Measurements from ENCODE around the gene GMCL1. TPM values are rescaled to one million over a fixed set of nuclear protein-coding genes. Genes with fewer than 3 reads are reported as not detected.
A peak's percentile ranks its signal among the peaks of the same experiment; 100 is the strongest.
"Not testable (repeated sequence)": the region's sequence is repeated elsewhere in the genome, so short reads cannot be mapped to it uniquely, and the experiment has no call there.

The GMCL1 gene
- total RNA-seq, 1 experiment from 2014 or later: 20.8 TPM

- peak overlapping the region; percentile 90 for H3K4me3 ChIP-seq (ENCODE audit: low read depth, low read length, poor library complexity, severe bottlenecking)
- H3K36me3 ChIP-seq (ENCODE audit: insufficient read depth, low read length, poor library complexity, severe bottlenecking): no peaks in the 10 kb centered on the region
- intact Hi-C loops (cut with micrococcal nuclease; ENCODE audit: unreplicated experiment): no loop called here
- H3K27ac ChIP-seq (ENCODE audit: low read depth, low read length, poor library complexity, severe bottlenecking): peak overlapping the region; percentile 68
- POLR2A ChIA-PET (ENCODE audit: low non-redundant PET): no interaction called here
- BruUV-seq (replicated peaks): no TSS peak
- TF ChIP-seq EZH2 (IDR thresholded peaks at IDR 0.05; ENCODE audit: borderline replicate concordance, low read depth, low read length, poor library complexity, severe bottlenecking): no peak
- TF ChIP-seq CTCF (conservative IDR thresholded peaks at IDR 0.05; ENCODE audit: low read depth, low read length): no peak
- no peak for DNase-seq (ENCODE audit: low spot score)
- H3K4me1 ChIP-seq (ENCODE audit: insufficient read depth, low read length, poor library complexity, severe bottlenecking): no peaks in the 10 kb centered on the region
- CTCF ChIA-PET: no interaction called here
- no peaks in the 10 kb centered on the region for H3K9me3 ChIP-seq (ENCODE audit: low read depth, low read length, poor library complexity, severe bottlenecking)
- no peaks in the 10 kb centered on the region for H3K27me3 ChIP-seq (replicated peaks; ENCODE audit: insufficient read depth, low read depth, low read length, poor library complexity)
Measured at GRCh38 chr2:69830045-69830905, 815 bp downstream of the GMCL1 start.

- H3K9me3 ChIP-seq (ENCODE audit: low read depth, low read length, poor library complexity, severe bottlenecking); CTCF ChIA-PET; BruUV-seq (replicated peaks); H3K4me1 ChIP-seq (ENCODE audit: insufficient read depth, low read length, poor library complexity, severe bottlenecking); DNase-seq (ENCODE audit: low spot score); H3K27me3 ChIP-seq (replicated peaks; ENCODE audit: insufficient read depth, low read depth, low read length, poor library complexity); H3K36me3 ChIP-seq (ENCODE audit: insufficient read depth, low read length, poor library complexity, severe bottlenecking); intact Hi-C loops (cut with micrococcal nuclease; ENCODE audit: unreplicated experiment); H3K27ac ChIP-seq (ENCODE audit: low read depth, low read length, poor library complexity, severe bottlenecking); POLR2A ChIA-PET (ENCODE audit: low non-redundant PET): not testable (repeated sequence)
- peak overlapping the region; percentile 90 for H3K4me3 ChIP-seq (ENCODE audit: low read depth, low read length, poor library complexity, severe bottlenecking)
Measured at GRCh38 chr2:69830906-69831241, 1.4 kb downstream of the GMCL1 start.

- H3K27me3 ChIP-seq (replicated peaks; ENCODE audit: insufficient read depth, low read depth, low read length, poor library complexity): no peaks in the 10 kb centered on the region
- ChIA-PET CTCF (no interaction called here), POLR2A (ENCODE audit: low non-redundant PET) (no interaction called here)
- H3K27ac ChIP-seq (ENCODE audit: low read depth, low read length, poor library complexity, severe bottlenecking): no peak overlapping the region
- BruUV-seq (replicated peaks): no TSS peak
- intact Hi-C loops (cut with micrococcal nuclease; ENCODE audit: unreplicated experiment): no loop called here
- DNase-seq (ENCODE audit: low spot score): no peak
- H3K9me3 ChIP-seq (ENCODE audit: low read depth, low read length, poor library complexity, severe bottlenecking): no peaks in the 10 kb centered on the region
- TF ChIP-seq CTCF (conservative IDR thresholded peaks at IDR 0.05; ENCODE audit: low read depth, low read length) (no peak), EZH2 (IDR thresholded peaks at IDR 0.05; ENCODE audit: borderline replicate concordance, low read depth, low read length, poor library complexity, severe bottlenecking) (no peak)
- no peaks in the 10 kb centered on the region for H3K36me3 ChIP-seq (ENCODE audit: insufficient read depth, low read length, poor library complexity, severe bottlenecking)
- no peaks in the 10 kb centered on the region for H3K4me1 ChIP-seq (ENCODE audit: insufficient read depth, low read length, poor library complexity, severe bottlenecking)
- peak overlapping the region; percentile 90 for H3K4me3 ChIP-seq (ENCODE audit: low read depth, low read length, poor library complexity, severe bottlenecking)
Measured at GRCh38 chr2:69831354-69831905, 2.0 kb downstream of the GMCL1 start.

GRCh38 chr2:69833752-69834151 is 4.3 kb downstream of the GMCL1 start:
- no peaks in the 10 kb centered on the region for H3K36me3 ChIP-seq (ENCODE audit: insufficient read depth, low read length, poor library complexity, severe bottlenecking)
- ChIA-PET POLR2A (ENCODE audit: low non-redundant PET) (no interaction called here), CTCF (no interaction called here)
- no peak for TF ChIP-seq EZH2 (IDR thresholded peaks at IDR 0.05; ENCODE audit: borderline replicate concordance, low read depth, low read length, poor library complexity, severe bottlenecking)
- no peak for TF ChIP-seq CTCF (conservative IDR thresholded peaks at IDR 0.05; ENCODE audit: low read depth, low read length)
- no peak overlapping the region for H3K27ac ChIP-seq (ENCODE audit: low read depth, low read length, poor library complexity, severe bottlenecking)
- no peak for DNase-seq (ENCODE audit: low spot score)
- no peaks in the 10 kb centered on the region for H3K4me1 ChIP-seq (ENCODE audit: insufficient read depth, low read length, poor library complexity, severe bottlenecking)
- H3K4me3 ChIP-seq (ENCODE audit: low read depth, low read length, poor library complexity, severe bottlenecking): no peak overlapping the region
- H3K9me3 ChIP-seq (ENCODE audit: low read depth, low read length, poor library complexity, severe bottlenecking): no peaks in the 10 kb centered on the region
- H3K27me3 ChIP-seq (replicated peaks; ENCODE audit: insufficient read depth, low read depth, low read length, poor library complexity): no peaks in the 10 kb centered on the region
- no TSS peak for BruUV-seq (replicated peaks)
- intact Hi-C loops (cut with micrococcal nuclease; ENCODE audit: unreplicated experiment): no loop called here
